Astrocyte (in vitro differentiated cells and primary cell): ENCODE data around the gene SLC43A3. TPM values are rescaled to one million over a fixed set of nuclear protein-coding genes. Genes with fewer than 3 reads are reported as not detected.

ENCODE experiments used
- DNase-seq: peaks from one replicate; pipeline ENCODE4 v3.0.0-alpha.2; 2010; ENCODE audit warnings: low read depth
- FAIRE-seq: peaks from 2 replicates; lab custom pipeline; 2011; peaks lifted over from hg19 to GRCh38; lab: Jason Lieb, UNC
- H2AFZ ChIP-seq: 2 replicates; pipeline ENCODE4 v1.6.0; 2012; ENCODE audit warnings: low read depth, low read length, inconsistent platforms
- H3K27ac ChIP-seq: 2 replicates; pipeline ENCODE4 v1.5.1; 2011; ENCODE audit warnings: low read depth, low read length, inconsistent platforms
- H3K27me3 ChIP-seq: 2 replicates; pipeline ENCODE4 v1.6.0; 2011; ENCODE audit warnings: low read length, inconsistent platforms; ENCODE audit not compliant: insufficient read depth
- H3K36me3 ChIP-seq: 2 replicates; pipeline ENCODE4 v1.5.1; 2011; ENCODE audit warnings: low read length, inconsistent platforms; ENCODE audit not compliant: insufficient read depth
- H3K4me1 ChIP-seq: 2 replicates; pipeline ENCODE4 v1.5.1; 2011; ENCODE audit warnings: low read length, inconsistent platforms; ENCODE audit not compliant: insufficient read depth
- H3K4me2 ChIP-seq: 2 replicates; pipeline ENCODE4 v1.6.0; 2012; ENCODE audit warnings: low read length, inconsistent platforms
- H3K4me3 ChIP-seq: 2 replicates; pipeline ENCODE4 v1.5.1; 2011; ENCODE audit warnings: low read depth, mild to moderate bottlenecking, low read length, inconsistent platforms; ENCODE audit not compliant: insufficient read depth
- H3K79me2 ChIP-seq: 2 replicates; pipeline ENCODE4 v1.6.0; 2012; ENCODE audit warnings: mild to moderate bottlenecking, low read length, inconsistent platforms; ENCODE audit not compliant: insufficient read depth
- H3K9ac ChIP-seq: 2 replicates; pipeline ENCODE4 v1.6.0; 2012; ENCODE audit warnings: mild to moderate bottlenecking, low read length, inconsistent platforms
- H3K9me3 ChIP-seq: 2 replicates; pipeline ENCODE4 v1.5.1; 2012; ENCODE audit warnings: low read depth, mild to moderate bottlenecking, low read length, inconsistent platforms; ENCODE audit not compliant: insufficient read depth
- H4K20me1 ChIP-seq: 2 replicates; pipeline ENCODE4 v1.6.0; 2012; ENCODE audit warnings: low read length, inconsistent platforms; ENCODE audit not compliant: insufficient read depth
- H3K27ac Mint-ChIP-seq: one replicate; pipeline ENCODE4 v1.8.0; 2021; ENCODE audit warnings: mild to moderate bottlenecking, mixed read lengths; ENCODE audit not compliant: unreplicated experiment
- H3K27me3 Mint-ChIP-seq: one replicate; pipeline ENCODE4 v1.8.0; 2021; ENCODE audit warnings: low read depth, mixed read lengths; ENCODE audit not compliant: unreplicated experiment
- H3K36me3 Mint-ChIP-seq: one replicate; pipeline ENCODE4 v1.8.0; 2021; ENCODE audit warnings: low read depth, mixed read lengths; ENCODE audit not compliant: unreplicated experiment
- H3K4me1 Mint-ChIP-seq: one replicate; pipeline ENCODE4 v1.8.0; 2021; ENCODE audit warnings: low read depth, mixed read lengths; ENCODE audit not compliant: unreplicated experiment
- H3K4me3 Mint-ChIP-seq: one replicate; pipeline ENCODE4 v1.8.0; 2021; ENCODE audit warnings: mild to moderate bottlenecking, moderate library complexity, mixed read lengths; ENCODE audit not compliant: unreplicated experiment
- H3K9me3 Mint-ChIP-seq: one replicate; pipeline ENCODE4 v1.8.0; 2021; ENCODE audit warnings: mild to moderate bottlenecking, mixed read lengths; ENCODE audit not compliant: unreplicated experiment
- CTCF ChIP-seq: IDR thresholded peaks from 2 replicates; pipeline ENCODE4 v1.5.1; 2011; ENCODE audit warnings: low read depth, mild to moderate bottlenecking, inconsistent platforms, low read length, moderate library complexity; ENCODE audit not compliant: insufficient read depth
- EZH2 ChIP-seq: IDR thresholded peaks from 2 replicates; pipeline ENCODE4 v1.6.1; 2012; ENCODE audit warnings: mild to moderate bottlenecking, low read length, inconsistent platforms; ENCODE audit not compliant: insufficient read depth
- total RNA-seq: library from RNA; stranded (reverse); gene quantifications from 2 replicates; pipeline ENCODE4 v1.2.1, GENCODE V29; 2021

The SLC43A3 gene
- total RNA-seq, 1 donor from 2014 or later, result 16.4 TPM

GRCh38 chr11:57475671-57476046 is 48.7 kb upstream of the SLC43A3 start:
- Mint-ChIP-seq H3K9me3 (peaks cover 4% of the 10 kb centered on the region), H3K27me3 (peaks cover 75% of the 10 kb centered on the region), H3K36me3 (no peaks in the 10 kb centered on the region), H3K4me1 (peaks cover 3% of the 10 kb centered on the region), H3K4me3 (peak overlapping the region; percentile 57), H3K27ac (no peak overlapping the region)
- Histone ChIP-seq H3K9me3 (no peaks in the 10 kb centered on the region), H2AFZ (no peak overlapping the region), H3K27ac (no peak overlapping the region), H3K4me2 (peak overlapping the region; percentile 70), H3K79me2 (no peaks in the 10 kb centered on the region), H3K4me1 (peaks cover 4% of the 10 kb centered on the region), H3K9ac (no peak overlapping the region), H3K4me3 (no peak overlapping the region), H4K20me1 (no peaks in the 10 kb centered on the region), H3K27me3 (peaks cover 49% of the 10 kb centered on the region), H3K36me3 (no peaks in the 10 kb centered on the region)
- FAIRE-seq (no peak), DNase-seq (no peak)
- TF ChIP-seq CTCF (no peak), EZH2 (no peak)

- DNase-seq, result no peak
- H3K4me3 ChIP-seq, result no peak overlapping the region
- H3K4me2 ChIP-seq, result no peak overlapping the region
- Mint-ChIP-seq H3K9me3 (peaks cover 2% of the 10 kb centered on the region), H3K4me3 (no peak overlapping the region), H3K4me1 (peaks cover 3% of the 10 kb centered on the region), H3K27me3 (peaks cover 71% of the 10 kb centered on the region), H3K36me3 (no peaks in the 10 kb centered on the region), H3K27ac (no peak overlapping the region)
- no peaks in the 10 kb centered on the region for H3K79me2 ChIP-seq
- peaks cover 4% of the 10 kb centered on the region for H3K4me1 ChIP-seq
- H3K27me3 ChIP-seq, result peaks cover 45% of the 10 kb centered on the region
- no peak overlapping the region for H2AFZ ChIP-seq
- H3K9ac ChIP-seq, result no peak overlapping the region
- no peak for TF ChIP-seq EZH2
- no peak for TF ChIP-seq CTCF
- no peak for FAIRE-seq
- no peak overlapping the region for H3K27ac ChIP-seq
- no peaks in the 10 kb centered on the region for H3K36me3 ChIP-seq
- H4K20me1 ChIP-seq, result no peaks in the 10 kb centered on the region
- H3K9me3 ChIP-seq, result no peaks in the 10 kb centered on the region
Observed at GRCh38 chr11:57475191-57475590, 48.3 kb upstream of the SLC43A3 start.

- FAIRE-seq (no peak), DNase-seq (no peak)
- Mint-ChIP-seq H3K9me3 (no peaks in the 10 kb centered on the region), H3K36me3 (no peaks in the 10 kb centered on the region), H3K4me1 (peaks cover 3% of the 10 kb centered on the region), H3K4me3 (no peak overlapping the region), H3K27ac (no peak overlapping the region), H3K27me3 (peaks cover 68% of the 10 kb centered on the region)
- Histone ChIP-seq H3K79me2 (no peaks in the 10 kb centered on the region), H2AFZ (no peak overlapping the region), H3K4me3 (no peak overlapping the region), H3K36me3 (no peaks in the 10 kb centered on the region), H3K9me3 (no peaks in the 10 kb centered on the region), H3K27ac (no peak overlapping the region), H3K4me1 (peaks cover 4% of the 10 kb centered on the region), H3K27me3 (peaks cover 43% of the 10 kb centered on the region), H4K20me1 (no peaks in the 10 kb centered on the region), H3K4me2 (no peak overlapping the region), H3K9ac (no peak overlapping the region)
- TF ChIP-seq EZH2 (no peak), CTCF (no peak)
Observed at GRCh38 chr11:57474803-57475115, 47.8 kb upstream of the SLC43A3 start.
